ENCODE data around the gene FLNA. TPM values are rescaled to one million over a fixed set of nuclear protein-coding genes. Genes with fewer than 3 reads are reported as not detected.

FLNA gene
- total RNA-seq, 4 donors from 2014 or later = 23.9 to 128 (median 88.9) TPM

DNA sequence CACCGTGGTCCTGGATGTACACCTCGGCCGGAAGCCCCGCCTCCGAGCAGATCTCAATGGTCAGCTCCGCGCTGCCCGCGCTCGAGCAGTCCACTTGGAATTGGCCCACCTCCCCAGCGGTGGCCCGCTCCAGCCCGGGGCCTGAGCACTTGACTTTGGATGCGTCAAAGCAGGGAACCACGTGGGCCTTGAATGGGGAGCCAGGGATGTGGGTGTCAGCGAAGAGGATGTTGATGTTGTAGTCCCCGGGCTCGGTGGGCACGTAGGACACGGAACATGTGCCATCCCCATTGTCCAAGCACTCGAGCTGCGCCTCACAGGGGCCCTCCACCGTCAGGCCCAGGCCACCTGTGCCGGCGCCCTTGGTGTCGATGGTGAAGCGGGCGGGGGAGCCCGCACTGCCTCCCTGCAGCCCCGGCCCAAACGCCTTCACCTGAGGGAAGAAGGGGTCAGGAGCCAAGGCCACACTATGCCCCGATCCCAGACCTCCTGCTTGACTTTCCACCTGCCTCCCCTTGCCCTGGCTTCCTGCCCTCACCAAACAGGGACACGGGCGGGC lies 14.2 kb downstream of the FLNA start:
- no peak overlapping the region for H3K4me3 ChIP-seq
- H3K36me3 ChIP-seq = no peaks in the 10 kb centered on the region
- no peak overlapping the region for H3K27ac ChIP-seq
- H3K27me3 ChIP-seq = no peaks in the 10 kb centered on the region
- TF ChIP-seq, protein P1, sequence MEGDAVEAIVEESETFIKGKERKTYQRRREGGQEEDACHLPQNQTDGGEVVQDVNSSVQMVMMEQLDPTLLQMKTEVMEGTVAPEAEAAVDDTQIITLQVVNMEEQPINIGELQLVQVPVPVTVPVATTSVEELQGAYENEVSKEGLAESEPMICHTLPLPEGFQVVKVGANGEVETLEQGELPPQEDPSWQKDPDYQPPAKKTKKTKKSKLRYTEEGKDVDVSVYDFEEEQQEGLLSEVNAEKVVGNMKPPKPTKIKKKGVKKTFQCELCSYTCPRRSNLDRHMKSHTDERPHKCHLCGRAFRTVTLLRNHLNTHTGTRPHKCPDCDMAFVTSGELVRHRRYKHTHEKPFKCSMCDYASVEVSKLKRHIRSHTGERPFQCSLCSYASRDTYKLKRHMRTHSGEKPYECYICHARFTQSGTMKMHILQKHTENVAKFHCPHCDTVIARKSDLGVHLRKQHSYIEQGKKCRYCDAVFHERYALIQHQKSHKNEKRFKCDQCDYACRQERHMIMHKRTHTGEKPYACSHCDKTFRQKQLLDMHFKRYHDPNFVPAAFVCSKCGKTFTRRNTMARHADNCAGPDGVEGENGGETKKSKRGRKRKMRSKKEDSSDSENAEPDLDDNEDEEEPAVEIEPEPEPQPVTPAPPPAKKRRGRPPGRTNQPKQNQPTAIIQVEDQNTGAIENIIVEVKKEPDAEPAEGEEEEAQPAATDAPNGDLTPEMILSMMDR (IDR thresholded peaks at IDR 0.05 in 4 of 5, conservative IDR thresholded peaks at IDR 0.05 in 1 of 5) = no peak
- TF ChIP-seq POLR2A (IDR thresholded peaks at IDR 0.05) = no peak
- no peak for ATAC-seq
- intact Hi-C loops (cut with DNase I; ENCODE audit: low total_unique reads) = no loop called here
- no peak for DNase-seq
- H3K4me1 ChIP-seq = no peaks in the 10 kb centered on the region
- in situ Hi-C loops (cut with MboI; ENCODE audit: low sequenced_read_pairs in 4 of 4) = no loop called here
- H3K9me3 ChIP-seq = no peaks in the 10 kb centered on the region

DNA sequence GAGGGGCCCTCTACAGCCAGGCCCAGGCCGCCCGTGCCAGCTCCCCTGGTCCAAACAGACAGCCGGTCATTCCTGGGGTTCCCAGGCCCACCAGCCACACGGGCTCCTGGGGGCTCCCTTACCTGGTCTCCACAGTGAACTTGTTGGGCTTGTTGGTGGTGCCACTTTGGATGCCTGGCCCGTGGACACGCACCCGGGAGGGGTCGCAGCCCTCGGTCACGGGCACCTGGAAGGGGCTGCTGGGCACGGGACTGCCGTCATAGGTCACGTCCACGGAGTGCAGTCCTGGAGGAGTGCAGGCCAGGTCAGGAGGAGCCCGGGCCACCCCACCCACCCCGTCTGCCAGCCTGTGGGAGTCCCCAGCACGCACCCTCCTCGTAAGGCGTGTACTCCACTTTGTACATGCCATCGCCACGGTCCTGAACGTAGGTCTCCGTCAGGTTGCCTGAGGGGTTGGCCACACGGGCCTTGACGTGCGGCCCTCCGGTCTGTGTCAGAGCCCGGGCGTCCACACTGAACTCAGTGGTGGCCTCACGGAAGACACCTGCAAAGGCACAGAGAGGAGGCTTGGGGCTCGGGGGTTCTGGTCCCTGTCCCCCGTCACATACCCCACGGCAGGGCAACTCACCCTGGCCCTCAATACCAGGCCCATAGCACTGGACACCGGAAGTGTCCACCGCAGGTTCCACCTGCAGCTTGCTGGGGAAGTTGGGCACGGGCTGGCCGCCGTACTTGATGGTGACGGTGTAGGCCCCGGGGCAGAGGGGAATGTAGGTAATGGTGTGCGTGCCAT lies 14.9 kb downstream of the FLNA start:
- H3K4me3 ChIP-seq = no peak overlapping the region
- no peaks in the 10 kb centered on the region for H3K9me3 ChIP-seq
- intact Hi-C loops (cut with DNase I; ENCODE audit: low total_unique reads) (no loop called here), in situ Hi-C loops (cut with MboI; ENCODE audit: low sequenced_read_pairs in 4 of 4) (no loop called here)
- ATAC-seq (no peak), DNase-seq (no peak)
- no peak for TF ChIP-seq POLR2A (IDR thresholded peaks at IDR 0.05)
- TF ChIP-seq, protein P1 (IDR thresholded peaks at IDR 0.05 in 4 of 5, conservative IDR thresholded peaks at IDR 0.05 in 1 of 5) = no peak
- H3K36me3 ChIP-seq = no peaks in the 10 kb centered on the region
- no peak overlapping the region for H3K27ac ChIP-seq
- H3K27me3 ChIP-seq = no peaks in the 10 kb centered on the region
- H3K4me1 ChIP-seq = no peaks in the 10 kb centered on the region

DNA sequence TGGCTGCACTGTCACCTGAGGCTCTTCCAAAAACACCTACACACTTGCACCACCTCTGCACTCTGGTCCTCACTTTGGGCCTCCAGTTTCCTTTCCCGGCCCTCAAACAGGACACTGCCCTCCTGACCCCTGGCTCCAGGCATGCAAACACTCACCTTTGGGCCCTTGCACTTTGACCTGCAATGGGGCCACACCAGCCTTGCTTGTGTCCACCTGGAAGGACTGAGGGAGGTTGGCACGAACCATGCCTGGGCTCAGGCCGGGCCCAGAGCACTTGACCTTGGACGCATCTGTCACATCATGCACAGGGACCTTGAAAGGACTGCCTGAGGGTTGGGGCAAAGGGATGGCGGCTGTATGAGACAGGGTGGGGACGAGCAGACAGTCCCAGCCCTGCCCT lies 15.6 kb downstream of the FLNA start:
- DNase-seq (no peak), ATAC-seq (no peak)
- in situ Hi-C loops (cut with MboI; ENCODE audit: low sequenced_read_pairs in 4 of 4) = no loop called here
- H3K9me3 ChIP-seq = no peaks in the 10 kb centered on the region
- no peak overlapping the region for H3K27ac ChIP-seq
- no peaks in the 10 kb centered on the region for H3K27me3 ChIP-seq
- intact Hi-C loops (cut with DNase I; ENCODE audit: low total_unique reads) = no loop called here
- TF ChIP-seq, protein P1 (IDR thresholded peaks at IDR 0.05 in 4 of 5, conservative IDR thresholded peaks at IDR 0.05 in 1 of 5) = no peak
- H3K4me3 ChIP-seq = no peak overlapping the region
- H3K36me3 ChIP-seq = no peaks in the 10 kb centered on the region
- no peaks in the 10 kb centered on the region for H3K4me1 ChIP-seq

DNA sequence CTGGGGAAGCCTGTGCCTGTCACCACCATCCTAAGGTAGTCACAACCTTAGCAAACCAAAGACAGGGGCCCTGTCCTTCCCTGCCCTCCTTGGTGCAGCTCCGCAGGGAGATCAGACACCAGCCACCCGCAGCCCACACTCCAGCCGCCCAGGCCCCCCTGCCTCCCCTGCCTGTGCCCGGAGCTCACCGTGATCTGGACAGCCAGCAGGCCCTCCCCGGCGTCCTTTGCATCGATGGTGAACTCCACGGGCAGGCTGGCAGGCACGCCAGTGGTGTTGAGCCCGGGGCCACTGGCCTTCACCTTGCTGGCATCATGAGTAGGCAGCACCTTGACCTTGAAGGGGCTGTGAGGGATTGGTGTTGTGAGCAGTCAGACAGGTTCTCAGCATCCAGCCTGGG lies 16.4 kb downstream of the FLNA start:
- Histone ChIP-seq H3K4me3 (no peak overlapping the region), H3K4me1 (no peaks in the 10 kb centered on the region), H3K36me3 (no peaks in the 10 kb centered on the region), H3K9me3 (no peaks in the 10 kb centered on the region), H3K27ac (no peak overlapping the region), H3K27me3 (no peaks in the 10 kb centered on the region)
- intact Hi-C loops (cut with DNase I; ENCODE audit: low total_unique reads) = no loop called here
- in situ Hi-C loops (cut with MboI; ENCODE audit: low sequenced_read_pairs in 4 of 4) = no loop called here
- no peak for DNase-seq
- no peak for ATAC-seq
- no peak for TF ChIP-seq POLR2A (IDR thresholded peaks at IDR 0.05)
- TF ChIP-seq, protein P1 (IDR thresholded peaks at IDR 0.05 in 4 of 5, conservative IDR thresholded peaks at IDR 0.05 in 1 of 5) = no peak
